Erythroblast (primary cell): ENCODE data around the gene IKZF3.

Experiments
- GATA1 ChIP-seq: IDR thresholded peaks from 2 replicates; pipeline ENCODE4 v1.6.1; 2011; ENCODE audit warnings: low read depth, mild to moderate bottlenecking, control low read depth, low read length, moderate library complexity
- POLR2A ChIP-seq: IDR thresholded peaks from 2 replicates; pipeline ENCODE4 v1.6.1; 2011; ENCODE audit warnings: mild to moderate bottlenecking, low read length

GRCh38 chr17:39848600-39848999, 15.5 kb downstream of the IKZF3 start:
- no peak for TF ChIP-seq POLR2A
- TF ChIP-seq GATA1, result no peak
